GM19240 (cell line): ENCODE measurements around the gene TMEM131.
"Not testable (repeated sequence)": the region's sequence is repeated elsewhere in the genome, so short reads cannot be mapped to it uniquely, and the experiment has no call there.

Experiments
- DNase-seq: peaks from one replicate; pipeline ENCODE4 v3.0.0; 2011; ENCODE audit warnings: low spot score; ENCODE audit not compliant: insufficient read length

Gene TMEM131

GRCh38 chr2:97868986-97869721, 126.6 kb downstream of the TMEM131 start:
- no peak for DNase-seq

DNA sequence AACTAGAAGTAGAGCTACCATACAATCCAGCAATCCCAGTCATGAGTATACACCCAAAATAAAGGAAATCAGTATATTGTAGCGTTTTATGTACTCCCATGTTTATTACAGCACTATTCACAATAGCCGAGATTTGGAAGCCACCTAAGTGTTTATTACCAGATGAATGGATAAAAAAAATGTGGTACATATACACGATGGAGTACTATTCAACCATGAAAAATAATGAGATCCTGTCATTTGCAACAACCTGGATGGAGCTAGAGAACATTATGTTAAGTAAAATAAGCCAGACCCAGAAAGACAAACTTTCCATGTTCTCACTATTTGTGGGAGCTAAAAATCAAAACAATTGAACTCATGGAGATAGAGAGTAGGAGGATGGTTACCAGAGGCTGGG, 131.9 kb downstream of the TMEM131 start:
- DNase-seq, result no peak

DNA sequence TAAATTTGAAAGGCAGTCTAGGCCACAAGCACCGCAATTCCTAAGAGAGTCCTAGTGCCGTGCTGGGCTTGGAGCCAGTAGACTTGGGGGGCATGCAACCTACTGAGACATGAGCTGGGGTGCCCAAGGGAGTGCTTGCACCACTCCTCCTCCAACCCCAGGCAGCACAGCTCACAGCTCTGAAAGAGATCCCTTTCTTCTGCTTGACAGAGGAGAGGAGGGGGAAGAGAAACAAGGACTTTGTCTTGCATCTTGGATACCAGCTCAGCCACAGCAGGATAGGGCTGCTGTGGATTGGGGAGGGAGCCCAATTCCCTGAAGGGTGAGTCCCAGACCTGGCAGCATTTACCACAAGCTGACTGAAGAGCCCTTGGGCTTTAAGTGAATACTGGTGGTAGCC, 134.6 kb downstream of the TMEM131 start:
- DNase-seq, result no peak

DNA sequence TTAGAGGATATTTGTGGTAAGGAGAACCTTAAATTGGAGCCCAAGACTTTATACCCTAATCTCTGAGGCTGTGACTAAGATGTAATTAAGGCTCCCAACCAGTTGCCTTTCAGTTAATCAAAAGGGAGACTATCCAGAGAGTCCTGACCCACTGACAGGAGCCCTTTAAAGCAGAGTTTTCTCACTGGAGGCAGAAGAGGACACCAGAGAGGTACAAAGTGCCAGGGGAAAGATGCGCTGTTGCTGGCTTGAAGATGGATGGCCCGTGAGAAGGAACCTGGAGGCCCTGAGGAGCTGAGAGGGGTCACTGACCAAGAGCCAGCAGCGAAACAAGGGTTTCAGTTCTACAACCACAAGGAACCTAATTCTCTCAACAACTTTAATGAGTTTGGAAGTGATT, 137.3 kb downstream of the TMEM131 start:
- DNase-seq, result no peak

DNA sequence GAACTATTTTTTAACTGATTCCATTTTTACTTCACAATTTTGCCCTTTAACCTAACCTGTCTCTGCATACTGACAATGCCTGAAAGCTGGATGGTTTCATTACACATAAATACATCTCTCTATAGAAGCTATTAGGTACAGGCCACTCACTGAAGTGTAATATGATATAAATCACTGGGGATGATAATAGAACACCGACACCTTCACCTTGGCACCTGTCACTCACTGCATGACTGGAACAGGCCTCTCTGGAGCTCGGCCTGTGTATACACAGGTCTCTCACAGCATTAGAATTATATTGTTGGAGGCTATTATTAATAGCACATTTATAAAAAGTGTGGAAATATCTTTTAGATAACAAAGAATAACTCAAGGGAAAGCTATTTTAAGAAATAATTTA, 138.2 kb downstream of the TMEM131 start:
- no peak for DNase-seq

- DNase-seq, result not testable (repeated sequence)
These were observed 142.7 kb downstream of the TMEM131 start for GRCh38 chr2:97853057-97853456.

- no peak for DNase-seq
These were observed 144.6 kb downstream of the TMEM131 start for GRCh38 chr2:97851172-97851571.

GRCh38 chr2:97849881-97850528, 145.7 kb downstream of the TMEM131 start:
- DNase-seq, result no peak

- DNase-seq, result no peak
These were observed 147.4 kb downstream of the TMEM131 start for GRCh38 chr2:97848306-97848705.

DNA sequence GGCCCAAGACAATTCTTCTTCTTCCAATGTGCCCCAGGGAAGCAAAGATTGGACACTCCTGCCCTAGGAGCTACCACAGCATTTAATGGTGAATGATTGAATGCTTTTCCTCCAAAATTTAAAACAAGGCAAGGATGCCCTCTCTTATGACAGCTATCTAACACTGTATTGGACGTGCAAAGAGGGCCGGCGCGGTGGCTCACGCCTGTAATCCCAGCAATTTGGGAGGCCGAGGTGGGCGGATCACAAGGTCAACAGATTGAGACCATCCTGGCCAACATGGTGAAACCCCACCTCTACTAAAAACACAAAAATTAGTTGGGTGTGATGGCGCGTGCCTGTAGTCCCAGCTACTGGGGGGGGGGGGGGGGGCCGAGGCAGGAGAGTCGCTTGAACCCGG, 149.0 kb downstream of the TMEM131 start:
- not testable (repeated sequence) for DNase-seq

GRCh38 chr2:97845818-97846217, 149.9 kb downstream of the TMEM131 start:
- no peak for DNase-seq

DNA sequence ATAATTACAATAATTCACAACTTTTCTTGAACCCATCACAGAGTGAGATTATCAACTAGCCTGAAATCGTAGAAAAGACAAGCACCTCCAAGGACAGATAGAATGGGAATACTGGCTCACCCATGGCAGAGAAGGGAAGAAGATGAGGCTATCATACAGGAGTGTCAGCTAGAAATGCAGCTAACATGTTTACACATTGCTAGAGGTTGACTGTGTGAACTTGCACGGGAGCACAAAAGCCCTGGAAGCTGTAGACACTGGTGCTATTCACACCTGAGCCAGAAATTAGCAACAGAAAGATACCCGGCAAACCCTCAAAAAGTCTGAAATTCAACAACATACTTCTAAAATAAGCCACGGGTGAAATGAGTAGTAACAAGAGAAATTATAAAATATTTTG, 150.6 kb downstream of the TMEM131 start:
- DNase-seq, result no peak

DNA sequence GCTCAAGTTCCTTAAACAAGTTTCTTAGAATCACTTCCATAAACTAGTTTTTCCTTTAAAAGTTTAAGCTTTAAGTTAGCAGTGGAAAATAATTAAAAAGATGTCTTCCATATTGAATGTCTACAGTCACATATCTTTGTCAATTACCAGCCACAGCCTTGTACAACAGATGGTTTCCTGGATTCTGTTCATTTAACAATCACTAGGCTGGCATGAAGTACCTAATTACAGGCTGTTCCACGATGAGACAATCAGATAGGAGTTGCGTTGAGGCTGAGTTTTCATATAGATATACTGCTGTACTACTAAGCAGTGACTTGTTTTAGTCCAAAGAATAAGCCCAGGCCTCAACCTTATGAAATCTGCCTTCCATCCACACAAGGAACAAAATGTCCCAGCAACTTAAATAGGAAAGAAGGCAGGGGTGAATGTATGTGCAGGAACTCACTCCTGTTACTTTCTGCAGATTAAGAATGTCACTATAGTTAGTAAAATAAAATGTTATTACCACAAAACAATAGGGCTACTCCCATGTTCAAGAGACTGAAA, 151.4 kb downstream of the TMEM131 start:
- DNase-seq, result no peak

GRCh38 chr2:97840198-97840597, 155.6 kb downstream of the TMEM131 start:
- DNase-seq, result no peak

DNA sequence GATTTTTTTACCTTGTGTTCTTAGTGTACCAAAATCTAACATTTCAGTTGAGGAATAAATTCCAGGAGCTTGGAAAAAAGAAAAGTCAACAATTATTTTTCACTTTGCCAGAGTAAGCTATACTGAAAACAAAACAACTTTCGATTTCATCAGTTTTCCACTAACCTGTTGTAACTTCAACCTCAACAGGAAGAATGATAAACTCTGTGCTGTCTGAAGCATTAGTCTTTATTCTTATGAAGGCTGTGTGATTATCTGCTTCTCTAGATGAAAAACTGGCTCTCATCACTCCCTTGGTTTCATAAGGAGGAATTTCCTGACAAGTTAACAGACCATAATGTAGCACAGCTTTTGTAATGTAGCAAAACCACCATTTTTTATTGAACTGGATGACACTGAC, 161.1 kb downstream of the TMEM131 start:
- no peak for DNase-seq

GRCh38 chr2:97831121-97831520, 164.6 kb downstream of the TMEM131 start:
- no peak for DNase-seq

DNA sequence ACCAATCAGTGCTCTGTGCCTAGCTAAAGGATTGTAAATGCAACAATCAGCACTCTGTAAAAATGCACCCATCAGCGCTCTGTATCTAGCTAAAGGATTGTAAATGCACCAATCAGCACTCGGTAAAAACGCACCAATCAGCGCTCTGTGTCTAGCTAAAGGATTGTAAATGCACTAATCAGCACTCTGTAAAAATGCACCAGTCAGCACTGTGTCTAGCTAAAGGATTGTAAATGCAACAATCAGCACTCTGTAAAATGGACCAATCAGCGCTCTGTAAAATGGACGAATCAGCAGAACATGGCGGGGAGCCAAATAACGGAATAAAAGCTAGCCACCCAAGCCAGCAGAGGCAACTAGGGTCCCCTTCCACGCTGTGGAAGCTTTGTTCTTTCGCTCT, 166.5 kb downstream of the TMEM131 start:
- DNase-seq, result not testable (repeated sequence)

DNA sequence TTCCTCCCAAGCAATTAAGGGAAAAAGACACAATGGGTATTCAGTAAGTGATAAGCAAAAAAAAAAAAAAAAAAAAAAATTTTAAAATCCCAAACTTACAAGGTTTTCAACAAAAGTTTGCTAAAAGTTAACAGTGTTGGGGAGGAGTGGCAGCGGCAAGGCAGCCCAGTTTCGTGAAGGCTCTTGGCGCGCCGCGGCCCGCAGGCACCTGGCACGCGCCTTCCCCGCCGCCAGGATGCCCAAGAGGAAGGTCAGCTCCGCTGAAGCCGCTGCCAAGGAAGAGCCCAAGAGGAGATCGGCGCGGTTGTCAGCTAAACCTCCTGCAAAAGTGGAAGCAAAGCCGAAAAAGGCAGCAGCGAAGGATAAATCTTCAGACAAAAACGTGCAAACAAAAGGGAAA, 168.7 kb downstream of the TMEM131 start:
- not testable (repeated sequence) for DNase-seq

DNA sequence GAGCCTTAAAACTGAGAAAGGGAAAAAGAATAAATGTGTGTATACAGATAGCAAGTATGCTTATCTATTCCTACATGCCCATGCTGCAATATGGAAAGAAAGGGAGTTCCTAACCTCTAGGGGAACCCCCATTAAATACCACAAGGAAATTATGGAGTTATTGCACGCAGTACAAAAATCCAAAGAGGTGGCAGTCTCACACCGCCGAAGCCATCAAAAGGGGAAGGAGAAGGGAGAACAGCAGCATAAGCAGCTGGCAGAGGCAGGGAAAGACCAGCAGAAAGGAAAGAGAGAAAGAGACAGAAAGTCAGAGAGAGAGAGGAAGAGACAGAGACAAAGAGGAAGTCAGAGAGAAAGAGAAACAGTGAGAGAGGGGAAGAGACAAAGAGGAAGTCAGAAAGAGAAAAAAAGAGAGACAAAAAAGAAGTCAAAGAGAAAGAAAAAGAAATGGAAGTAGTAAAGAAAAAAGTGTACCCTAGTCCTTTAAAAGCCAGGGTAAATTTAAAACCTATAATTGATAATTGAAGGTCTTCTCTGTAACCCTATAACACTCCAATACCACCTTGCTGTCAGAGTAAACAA, 169.4 kb downstream of the TMEM131 start:
- DNase-seq, result not testable (repeated sequence)

GRCh38 chr2:97824011-97824410, 171.7 kb downstream of the TMEM131 start:
- DNase-seq, result not testable (repeated sequence)

GRCh38 chr2:97821862-97822261, 173.9 kb downstream of the TMEM131 start:
- DNase-seq, result not testable (repeated sequence)

DNA sequence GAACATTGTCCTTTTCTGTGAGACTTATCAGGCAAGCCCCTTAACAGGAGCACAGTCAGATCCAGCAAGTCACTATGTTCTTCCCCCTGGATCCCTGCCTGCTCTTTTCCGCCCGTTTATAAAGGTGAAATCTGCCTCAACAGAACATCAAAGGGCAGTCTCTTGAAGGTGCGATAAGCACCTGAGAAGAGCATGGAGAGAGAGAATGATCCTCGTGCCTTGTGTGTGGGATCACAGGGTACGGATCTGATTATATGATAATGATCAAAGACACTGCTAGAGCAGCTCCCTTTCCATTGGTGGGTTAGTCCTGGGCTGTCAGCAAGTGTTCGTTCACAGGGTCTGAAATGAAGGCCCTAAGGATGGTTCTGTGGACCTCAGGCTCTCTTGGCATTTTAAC, 176.0 kb downstream of the TMEM131 start:
- DNase-seq, result no peak
